Esophagus squamous epithelium (tissue), 4 donors: ENCODE data around the gene SLC35E2B.

Experiments used
- CTCF ChIP-seq, 6 experiments: fragments of 450-650 bp in 4 of 6; fragments of 200-600 bp in 2 of 6; sonication (generic) in 2 of 6; IDR thresholded peaks; one replicate each; pipeline ENCODE4 v1.5.1; 2016 to 2019; ENCODE audit warnings: antibody characterized with exemption in 6 of 6, mild to moderate bottlenecking in 4 of 6, moderate library complexity in 4 of 6
- POLR2A ChIP-seq, 4 donors: fragments of 450-650 bp; IDR thresholded peaks; one replicate each; pipeline ENCODE4 v1.6.1; 2017; ENCODE audit warnings: antibody characterized with exemption in 4 of 4, mild to moderate bottlenecking in 4 of 4, moderate library complexity in 3 of 4

DNA sequence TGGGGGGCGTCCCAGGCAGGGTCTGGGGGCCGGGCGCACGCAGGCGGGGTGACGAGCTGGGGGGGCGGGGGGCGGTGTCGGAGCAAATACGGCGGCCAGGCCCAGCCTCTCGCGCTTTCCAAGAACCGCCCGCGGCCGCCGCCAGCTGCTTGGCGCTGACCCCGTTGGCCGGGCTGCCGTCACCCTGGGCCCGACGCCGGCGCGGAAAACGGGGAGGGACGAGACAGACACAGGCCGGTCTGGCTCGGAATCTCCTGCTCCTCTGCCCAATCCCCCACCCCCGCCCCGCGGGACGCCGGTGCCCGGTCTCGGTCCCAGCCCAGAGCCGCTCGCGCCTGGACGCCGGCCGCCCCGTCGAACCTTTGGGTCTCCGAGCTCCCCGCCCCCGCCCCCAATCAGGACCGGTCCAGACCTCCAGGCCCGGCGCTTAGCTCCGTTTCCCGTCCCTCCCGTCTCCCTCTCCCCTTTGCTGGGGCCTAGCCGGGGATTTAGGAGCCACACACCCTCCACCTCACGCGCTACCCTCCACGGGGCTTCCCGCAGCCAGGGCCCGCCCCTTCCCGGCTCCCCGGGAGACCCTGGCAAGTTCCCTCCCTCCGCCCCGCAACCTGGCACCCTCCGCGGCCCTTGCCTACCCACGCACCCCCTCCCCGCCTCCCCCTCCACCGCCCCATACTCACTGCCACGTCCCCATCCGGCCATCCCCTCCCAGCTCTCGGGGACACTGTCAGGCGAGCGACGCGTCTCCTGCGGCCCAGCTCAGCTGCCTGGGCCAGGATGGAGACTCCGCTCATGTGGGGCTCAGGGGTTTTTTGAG is 61.4 kb downstream of the SLC35E2B start:
- TF ChIP-seq CTCF (IDR thresholded peaks at IDR 0.05) (no peak), POLR2A (IDR thresholded peaks at IDR 0.05) (no peak)
